DND-41 (cell line): ENCODE data around the gene RPS6KB2.

Experiments
- EZH2 ChIP-seq: IDR thresholded peaks from 3 replicates; pipeline ENCODE4 v1.6.1; 2012; ENCODE audit warnings: borderline replicate concordance, low read depth, mild to moderate bottlenecking, moderate library complexity, low read length, inconsistent platforms; ENCODE audit not compliant: severe bottlenecking
- TF ChIP-seq, protein P1 (sequence below): IDR thresholded peaks from 2 replicates; pipeline ENCODE4 v1.5.1; 2012; ENCODE audit warnings: borderline replicate concordance, low read length, moderate library complexity, mild to moderate bottlenecking; ENCODE audit not compliant: poor library complexity, severe bottlenecking; ENCODE audit errors: extremely low read depth

DNA sequence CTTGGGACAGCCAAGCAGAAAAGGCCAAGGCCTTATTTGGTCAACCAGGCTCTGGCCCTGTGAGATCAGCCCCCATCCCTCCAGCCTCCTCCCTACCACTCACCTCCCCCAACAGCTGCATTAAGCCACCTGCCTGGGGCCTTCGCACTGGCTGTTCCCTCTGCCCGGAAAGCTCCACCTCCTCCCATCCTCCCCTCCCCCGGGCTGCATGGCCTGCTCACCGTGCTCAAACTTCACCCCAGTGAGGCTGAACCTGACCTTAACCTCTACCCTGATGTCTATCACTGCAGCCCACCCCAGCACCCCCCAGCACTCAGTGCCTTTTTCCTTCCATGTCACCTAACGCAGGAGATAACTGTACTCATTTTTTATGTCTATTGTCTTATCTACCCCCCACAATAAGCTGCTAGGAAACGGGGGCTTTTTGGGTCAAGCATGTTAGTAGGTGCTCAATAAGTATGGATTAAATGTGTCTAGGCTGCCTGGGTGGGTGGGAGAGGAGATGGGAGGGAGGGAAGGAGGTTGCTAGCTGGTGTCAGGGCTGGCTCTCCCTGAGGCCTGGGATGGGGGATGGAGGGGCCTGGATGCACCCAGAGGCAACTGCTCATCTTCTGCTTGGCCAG, 8.3 kb downstream of the RPS6KB2 start:
- TF ChIP-seq, protein P1, sequence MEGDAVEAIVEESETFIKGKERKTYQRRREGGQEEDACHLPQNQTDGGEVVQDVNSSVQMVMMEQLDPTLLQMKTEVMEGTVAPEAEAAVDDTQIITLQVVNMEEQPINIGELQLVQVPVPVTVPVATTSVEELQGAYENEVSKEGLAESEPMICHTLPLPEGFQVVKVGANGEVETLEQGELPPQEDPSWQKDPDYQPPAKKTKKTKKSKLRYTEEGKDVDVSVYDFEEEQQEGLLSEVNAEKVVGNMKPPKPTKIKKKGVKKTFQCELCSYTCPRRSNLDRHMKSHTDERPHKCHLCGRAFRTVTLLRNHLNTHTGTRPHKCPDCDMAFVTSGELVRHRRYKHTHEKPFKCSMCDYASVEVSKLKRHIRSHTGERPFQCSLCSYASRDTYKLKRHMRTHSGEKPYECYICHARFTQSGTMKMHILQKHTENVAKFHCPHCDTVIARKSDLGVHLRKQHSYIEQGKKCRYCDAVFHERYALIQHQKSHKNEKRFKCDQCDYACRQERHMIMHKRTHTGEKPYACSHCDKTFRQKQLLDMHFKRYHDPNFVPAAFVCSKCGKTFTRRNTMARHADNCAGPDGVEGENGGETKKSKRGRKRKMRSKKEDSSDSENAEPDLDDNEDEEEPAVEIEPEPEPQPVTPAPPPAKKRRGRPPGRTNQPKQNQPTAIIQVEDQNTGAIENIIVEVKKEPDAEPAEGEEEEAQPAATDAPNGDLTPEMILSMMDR, result no peak
- TF ChIP-seq EZH2, result no peak
